ENCODE measurements around the gene ITGA2B.
"Not testable (repeated sequence)": the region's sequence is repeated elsewhere in the genome, so short reads cannot be mapped to it uniquely, and the experiment has no call there.

The ITGA2B gene

DNA sequence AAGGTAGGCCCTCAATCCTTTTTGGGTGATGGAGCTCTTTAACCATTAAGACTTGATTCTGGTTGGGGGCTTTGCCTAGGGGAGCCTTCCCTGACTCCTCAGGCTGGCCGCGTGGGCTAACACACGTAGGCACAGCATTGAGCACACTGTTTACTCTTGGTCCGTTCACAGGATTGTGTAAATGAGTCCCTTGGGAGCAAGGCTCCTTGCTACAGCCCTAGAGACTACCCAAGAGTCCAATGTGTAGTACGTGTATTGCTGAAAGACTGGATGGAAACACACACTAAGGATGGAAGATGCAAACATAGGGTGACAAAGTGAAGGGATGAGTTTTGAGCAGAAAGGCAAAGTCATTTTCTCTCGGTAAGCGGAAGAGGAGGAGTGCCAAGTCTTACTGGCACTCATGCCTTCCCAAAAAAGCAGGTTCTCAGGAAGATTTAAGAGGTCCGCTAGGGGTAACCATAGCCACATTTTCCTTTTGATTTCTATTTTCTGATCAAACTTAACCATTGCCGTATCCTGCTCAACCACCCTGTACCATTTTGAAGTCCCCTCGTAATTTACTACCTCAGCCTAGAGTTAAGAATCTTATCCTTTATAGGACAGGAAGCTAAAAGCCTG, 911 bp upstream of the ITGA2B start:
- DNase-seq (ENCODE audit: low read depth in 2 of 2): no peak

DNA sequence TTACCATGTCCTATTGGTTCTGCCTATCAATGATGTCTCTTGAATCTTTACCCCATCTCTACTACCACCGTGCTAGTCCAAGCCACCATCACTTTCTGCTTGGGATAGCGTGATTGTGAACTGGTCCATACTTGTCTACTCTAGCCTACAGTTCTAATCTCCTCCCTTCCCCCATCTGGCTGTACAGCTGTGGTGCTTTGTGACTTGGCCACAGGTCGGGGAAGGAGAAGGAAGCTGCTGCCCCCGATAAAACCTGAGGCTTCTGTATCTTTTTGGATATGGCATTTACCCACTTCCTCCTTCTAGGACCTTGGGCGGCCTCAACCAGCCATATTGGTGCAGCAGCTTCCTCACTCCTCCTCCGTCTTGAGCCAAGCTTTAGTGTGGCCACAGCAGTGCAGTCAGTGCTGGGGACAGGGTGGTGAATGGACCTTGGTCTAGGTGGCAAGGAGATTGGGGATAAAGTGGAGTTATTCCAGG, 314 bp upstream of the ITGA2B start:
- no peak for DNase-seq (ENCODE audit: low read depth in 2 of 2)

DNA sequence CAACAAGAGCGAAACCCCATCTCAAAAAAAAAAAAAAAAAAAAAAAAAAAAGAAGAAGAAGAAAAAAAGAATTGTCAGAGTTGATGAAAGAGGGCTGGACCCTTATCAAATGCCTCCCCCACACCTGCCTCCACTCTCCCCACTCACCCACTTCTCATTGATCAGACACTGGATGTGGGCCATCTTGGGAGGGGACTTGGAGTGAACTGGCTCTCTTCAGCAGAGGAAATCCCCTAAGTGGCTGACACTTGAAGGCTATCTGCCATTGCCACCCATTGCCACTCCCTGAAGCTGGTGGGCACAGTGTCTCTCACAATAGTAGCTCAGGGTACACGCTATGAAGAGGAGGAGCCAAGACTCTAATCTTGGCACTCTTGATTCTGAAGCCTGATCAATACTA, 1.6 kb downstream of the ITGA2B start:
- DNase-seq (ENCODE audit: low read depth in 2 of 2): no peak

GRCh38 chr17:44386182-44386525, 3.3 kb downstream of the ITGA2B start:
- no peak for DNase-seq (ENCODE audit: low read depth in 2 of 2)

- DNase-seq (ENCODE audit: low read depth in 2 of 2): peak; percentile 69 to 81
Observed at GRCh38 chr17:44385287-44386181, 3.9 kb downstream of the ITGA2B start.

DNA sequence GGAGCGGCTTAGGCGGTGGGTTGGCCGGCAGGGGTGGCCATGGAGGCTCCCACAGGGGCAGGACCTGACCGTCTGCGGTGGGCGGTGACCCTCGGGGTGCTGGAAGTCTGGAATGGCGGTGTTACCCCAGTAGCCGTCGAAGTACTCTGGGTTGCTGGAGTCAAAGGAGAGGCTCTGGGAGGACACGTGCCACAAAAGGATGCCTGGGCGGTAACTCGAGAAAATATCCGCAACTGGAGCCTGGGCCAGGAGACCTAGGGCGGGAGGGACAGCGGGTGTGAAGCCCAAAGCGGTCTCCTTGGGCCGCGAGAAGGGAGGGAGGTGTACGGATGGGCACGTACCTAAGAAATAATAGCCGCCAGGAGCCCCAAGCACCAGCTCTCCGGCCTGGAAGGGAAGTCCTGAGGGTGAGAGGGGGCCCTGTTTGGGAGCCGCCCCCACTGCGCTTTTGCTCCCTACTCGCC, 4.6 kb downstream of the ITGA2B start:
- no peak for DNase-seq (ENCODE audit: low read depth in 2 of 2)

- DNase-seq (ENCODE audit: low read depth in 2 of 2): no peak
Observed at GRCh38 chr17:44384281-44384822, 5.1 kb downstream of the ITGA2B start.

GRCh38 chr17:44383861-44384260, 5.6 kb downstream of the ITGA2B start:
- DNase-seq (ENCODE audit: low read depth in 2 of 2): no peak

DNA sequence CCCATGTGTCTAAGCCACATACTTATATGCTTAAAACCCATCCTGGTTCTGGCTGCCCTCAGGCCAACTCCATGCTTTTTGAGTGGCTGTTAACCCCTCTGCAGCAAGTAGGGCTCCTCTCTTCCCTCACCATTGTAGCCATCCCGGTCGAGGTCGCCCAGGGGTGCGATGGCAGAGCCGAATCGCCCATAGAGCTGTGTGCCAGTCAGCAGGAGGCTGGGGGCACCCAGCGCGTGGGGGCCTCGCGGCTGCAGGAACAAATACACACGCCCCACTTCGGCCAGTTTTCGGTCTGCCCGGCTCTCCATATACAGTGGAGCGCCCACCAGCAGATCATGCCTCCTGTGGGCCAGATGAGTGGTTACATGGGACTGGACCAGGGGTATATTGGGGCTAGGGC, 6.1 kb downstream of the ITGA2B start:
- DNase-seq (ENCODE audit: low read depth in 2 of 2): no peak

GRCh38 chr17:44382917-44383316, 6.5 kb downstream of the ITGA2B start:
- no peak for DNase-seq (ENCODE audit: low read depth in 2 of 2)

DNA sequence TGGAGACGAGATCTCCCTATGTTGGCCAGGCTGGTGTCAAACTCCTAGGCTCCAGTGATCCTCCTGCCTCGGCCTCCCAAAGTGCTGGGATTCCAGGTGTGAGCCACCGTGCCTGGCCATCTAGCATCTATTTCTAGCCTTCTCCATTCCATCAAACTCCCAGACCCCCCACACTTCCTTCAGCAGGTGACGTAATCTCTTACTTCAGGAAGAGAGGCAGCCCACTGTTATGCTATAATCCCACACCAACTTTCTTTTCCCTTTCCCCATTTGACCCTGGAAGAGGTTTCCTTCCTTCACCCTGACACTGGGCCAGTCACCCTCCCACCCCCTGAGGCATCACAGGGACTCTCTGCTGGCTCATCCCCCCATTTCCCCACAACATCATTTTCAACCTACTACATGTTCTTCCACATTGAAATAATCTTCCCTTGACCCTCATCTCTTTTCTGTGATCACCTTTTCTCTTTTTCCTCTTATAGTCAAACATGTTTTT, 7.6 kb downstream of the ITGA2B start:
- no peak for DNase-seq (ENCODE audit: low read depth in 2 of 2)

DNA sequence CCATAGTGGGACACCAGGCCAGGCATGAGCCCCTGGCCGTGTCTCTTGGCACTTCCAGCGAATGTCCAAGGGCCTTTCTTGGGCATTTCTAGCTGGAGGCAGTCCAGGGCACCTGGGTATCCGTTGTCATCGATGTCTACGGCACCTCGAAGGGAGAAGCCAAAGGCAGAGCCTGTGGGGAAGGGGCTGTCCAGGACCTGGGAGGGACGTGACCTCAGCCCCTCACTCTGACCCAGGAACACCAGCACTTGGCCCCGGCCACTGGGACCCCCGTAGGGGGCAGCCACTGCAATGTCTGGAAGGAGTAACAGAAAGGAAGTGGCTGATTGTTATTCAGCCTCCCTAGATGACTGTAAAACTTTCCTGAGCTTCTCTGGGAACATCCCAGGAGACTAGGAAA, 8.7 kb downstream of the ITGA2B start:
- no peak for DNase-seq (ENCODE audit: low read depth in 2 of 2)

DNA sequence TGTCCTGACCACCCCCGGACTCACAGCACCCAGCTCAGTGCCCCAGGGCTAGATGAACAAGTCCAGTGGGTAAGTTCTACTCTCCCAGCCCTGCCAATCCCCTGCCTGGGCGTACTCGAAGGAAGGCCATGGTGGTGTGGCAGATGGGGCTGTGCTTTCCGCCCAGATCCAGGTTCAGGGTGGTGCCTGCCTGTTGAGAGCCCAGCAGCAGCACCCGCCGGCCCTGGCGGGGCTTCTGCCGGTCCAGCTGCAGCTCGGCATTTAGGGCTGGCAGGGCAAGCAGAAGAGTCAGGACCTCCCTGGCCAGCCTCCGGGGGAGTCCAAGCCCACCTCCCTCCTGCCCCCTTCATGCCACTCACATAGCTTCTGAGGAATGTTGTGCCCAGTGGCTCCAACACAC, 9.6 kb downstream of the ITGA2B start:
- no peak for DNase-seq (ENCODE audit: low read depth in 2 of 2)

- no peak for DNase-seq (ENCODE audit: low read depth in 2 of 2)
Observed at GRCh38 chr17:44378171-44378705, 11.2 kb downstream of the ITGA2B start.

DNA sequence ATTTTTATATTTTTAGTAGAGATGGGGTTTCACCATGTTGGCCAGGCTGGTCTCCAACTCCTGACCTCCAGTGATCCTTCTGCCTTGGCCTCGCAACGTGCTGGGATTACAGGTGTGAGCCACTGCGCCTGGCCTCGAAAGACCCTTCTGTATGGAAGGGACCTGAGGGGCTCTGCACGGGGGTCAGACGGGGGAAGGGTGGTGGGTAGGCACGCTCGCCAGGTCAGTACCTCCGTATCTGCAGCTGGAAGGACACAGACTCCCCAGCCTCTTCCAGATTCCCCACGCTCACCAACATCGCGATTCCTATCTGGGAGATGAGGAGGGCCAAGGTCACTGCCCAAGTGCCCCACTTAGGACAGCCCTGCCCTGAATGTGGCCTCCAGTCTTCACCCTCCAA, 12.7 kb downstream of the ITGA2B start:
- DNase-seq (ENCODE audit: low read depth in 2 of 2): no peak

DNA sequence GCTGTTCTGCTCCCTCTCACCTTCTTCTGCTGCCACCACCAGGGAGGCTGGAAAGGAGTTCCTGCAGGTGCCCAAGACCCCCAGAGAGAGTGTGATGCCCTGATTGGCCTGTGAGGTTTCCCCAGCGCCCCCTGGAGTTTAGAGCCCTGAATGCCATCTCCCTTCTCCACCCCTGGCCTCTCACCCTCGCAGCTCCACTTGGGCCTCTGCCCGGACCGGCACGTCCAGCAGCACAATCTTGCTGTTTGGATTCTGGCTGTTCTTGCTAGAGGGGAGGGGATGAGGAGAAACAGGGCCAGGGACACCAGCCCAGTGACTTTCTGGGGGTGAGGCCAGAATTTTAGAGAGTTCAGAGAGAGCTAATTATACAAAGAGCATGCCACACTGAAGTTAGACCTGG, 13.3 kb downstream of the ITGA2B start:
- DNase-seq (ENCODE audit: low read depth in 2 of 2): no peak

- no peak for DNase-seq (ENCODE audit: low read depth in 2 of 2)
Observed at GRCh38 chr17:44375196-44376017, 14.0 kb downstream of the ITGA2B start.

DNA sequence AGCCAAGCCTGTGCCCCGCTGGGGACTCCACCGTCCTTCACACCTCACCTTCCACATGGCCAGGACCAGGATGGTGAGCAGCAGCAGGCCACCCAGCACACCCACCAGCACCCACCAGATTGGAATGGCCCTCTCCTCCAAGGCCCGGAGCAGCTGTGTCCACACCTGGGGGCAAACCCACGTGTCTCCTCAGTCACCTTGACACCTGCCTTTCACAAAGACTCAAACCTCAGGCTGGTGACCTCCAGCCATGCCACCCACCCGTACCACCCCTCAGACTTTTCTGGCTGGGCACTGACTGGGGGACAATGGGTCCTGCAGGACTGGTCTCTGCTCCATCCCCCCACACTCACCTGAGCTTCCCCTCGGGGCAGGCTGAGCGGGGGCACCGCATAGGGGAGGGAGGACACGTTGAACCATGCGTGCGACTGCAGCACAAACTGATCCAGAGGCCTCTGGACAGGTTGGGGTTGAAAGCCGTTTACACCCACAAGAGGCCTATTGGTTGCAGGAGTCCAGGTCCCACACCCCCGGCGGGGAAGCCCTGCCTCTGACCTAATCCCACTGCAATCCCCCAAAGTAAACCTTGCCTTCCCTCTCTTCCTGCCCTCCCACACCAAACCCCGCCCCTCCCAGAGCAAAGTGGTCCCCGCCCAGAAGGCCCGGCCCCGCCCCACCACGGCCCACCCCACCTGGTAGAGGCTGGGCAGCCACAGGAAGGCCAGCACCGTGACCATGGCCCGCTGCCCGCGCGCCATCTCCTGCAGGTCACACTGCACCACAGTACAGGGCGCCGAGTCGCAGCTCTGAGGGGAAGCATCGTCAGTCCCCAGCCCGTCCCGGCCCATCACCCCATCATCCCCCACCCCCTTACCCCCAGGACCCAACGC, 14.9 kb downstream of the ITGA2B start:
- DNase-seq (ENCODE audit: low read depth in 2 of 2): no peak

DNA sequence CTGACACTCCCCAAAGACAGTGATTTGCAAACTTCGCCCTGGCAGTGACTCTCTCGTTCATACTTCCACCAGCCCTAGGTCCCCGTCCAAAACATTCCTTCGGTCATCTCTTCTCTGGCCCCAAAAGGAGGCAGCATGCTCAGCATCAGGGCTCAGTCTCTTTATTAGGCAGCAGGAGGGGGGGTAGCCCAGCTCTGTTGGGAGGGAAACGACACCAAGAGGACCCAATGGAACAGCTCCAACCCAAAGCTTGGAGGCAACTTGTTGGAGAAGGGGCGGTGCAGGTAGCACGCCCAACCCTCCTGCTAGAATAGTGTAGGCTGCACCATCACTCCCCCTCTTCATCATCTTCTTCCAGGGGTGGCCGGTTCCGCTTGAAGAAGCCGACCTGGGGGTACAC, 17.4 kb downstream of the ITGA2B start:
- no peak for DNase-seq (ENCODE audit: low read depth in 2 of 2)

GRCh38 chr17:44369414-44370023, 19.9 kb downstream of the ITGA2B start:
- DNase-seq (ENCODE audit: low read depth in 2 of 2): not testable (repeated sequence)
